Urothelium cell line (cell line): ENCODE results near the gene DNAH8.

Experiments used
- DNase-seq: peaks from one replicate; pipeline ENCODE4 v3.0.0; 2011; ENCODE audit warnings: low spot score, mixed read lengths
- FAIRE-seq: peaks from 2 replicates; lab custom pipeline; 2011; peaks lifted over from hg19 to GRCh38; lab: Jason Lieb, UNC

The DNAH8 gene

DNA sequence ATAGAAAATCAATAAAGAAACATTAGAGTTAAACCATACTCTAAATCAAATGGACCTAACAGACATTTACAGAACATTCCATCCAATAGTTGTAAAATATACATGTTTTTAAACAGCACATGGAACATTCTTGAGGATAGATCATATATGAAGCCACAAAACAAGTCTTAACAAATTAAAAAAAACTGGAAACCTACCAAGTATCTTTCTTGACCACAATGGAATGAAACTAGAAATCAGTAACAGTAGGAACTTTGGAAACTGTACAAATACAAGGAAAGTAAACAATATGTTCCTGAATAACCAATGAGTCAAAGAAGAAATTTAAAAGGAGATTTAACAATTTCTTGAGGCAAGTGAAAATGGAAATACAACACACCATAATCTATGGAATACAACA is 242.3 kb downstream of the DNAH8 start:
- DNase-seq, result no peak
- FAIRE-seq, result no peak

DNA sequence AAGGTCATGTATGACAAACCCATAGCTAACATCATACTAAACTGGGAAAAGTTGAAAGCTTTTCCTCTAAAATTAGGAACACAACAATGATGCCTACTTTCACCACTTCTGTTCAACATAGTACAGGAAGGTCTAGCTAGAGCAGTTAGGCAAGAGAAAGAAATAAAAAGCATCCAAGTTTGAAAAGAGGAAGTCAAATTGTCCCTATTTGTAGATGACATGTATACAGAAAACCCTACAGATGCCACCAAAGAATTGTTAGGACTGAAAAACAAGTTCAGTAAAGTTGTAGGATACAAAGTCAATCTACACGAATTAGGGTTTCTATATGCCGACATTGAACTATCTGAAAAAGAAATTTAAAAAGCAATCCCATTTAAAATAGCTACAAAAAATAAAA is 244.0 kb downstream of the DNAH8 start:
- no peak for FAIRE-seq
- DNase-seq, result no peak

DNA sequence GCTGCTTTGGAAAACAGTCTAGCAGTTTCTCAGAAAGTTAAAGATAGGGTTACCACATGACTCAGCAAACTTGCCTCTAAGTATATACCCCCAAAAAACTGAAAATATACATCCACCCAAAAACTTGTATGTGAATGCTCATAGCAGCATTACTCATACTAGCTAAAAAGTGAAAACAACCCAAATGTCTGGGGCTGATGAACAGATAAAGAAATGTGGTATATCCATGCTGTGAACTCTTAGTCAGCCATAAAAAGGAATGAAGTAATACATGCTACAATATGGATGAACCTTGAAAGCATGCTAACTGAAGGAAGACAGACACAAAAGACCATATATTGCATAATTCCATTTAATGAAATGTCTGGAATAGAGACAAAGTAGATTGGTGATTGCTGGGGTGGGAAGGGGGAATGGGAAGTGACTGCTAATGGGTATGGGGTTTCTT is 253.6 kb downstream of the DNAH8 start:
- FAIRE-seq, result no peak
- no peak for DNase-seq

DNA sequence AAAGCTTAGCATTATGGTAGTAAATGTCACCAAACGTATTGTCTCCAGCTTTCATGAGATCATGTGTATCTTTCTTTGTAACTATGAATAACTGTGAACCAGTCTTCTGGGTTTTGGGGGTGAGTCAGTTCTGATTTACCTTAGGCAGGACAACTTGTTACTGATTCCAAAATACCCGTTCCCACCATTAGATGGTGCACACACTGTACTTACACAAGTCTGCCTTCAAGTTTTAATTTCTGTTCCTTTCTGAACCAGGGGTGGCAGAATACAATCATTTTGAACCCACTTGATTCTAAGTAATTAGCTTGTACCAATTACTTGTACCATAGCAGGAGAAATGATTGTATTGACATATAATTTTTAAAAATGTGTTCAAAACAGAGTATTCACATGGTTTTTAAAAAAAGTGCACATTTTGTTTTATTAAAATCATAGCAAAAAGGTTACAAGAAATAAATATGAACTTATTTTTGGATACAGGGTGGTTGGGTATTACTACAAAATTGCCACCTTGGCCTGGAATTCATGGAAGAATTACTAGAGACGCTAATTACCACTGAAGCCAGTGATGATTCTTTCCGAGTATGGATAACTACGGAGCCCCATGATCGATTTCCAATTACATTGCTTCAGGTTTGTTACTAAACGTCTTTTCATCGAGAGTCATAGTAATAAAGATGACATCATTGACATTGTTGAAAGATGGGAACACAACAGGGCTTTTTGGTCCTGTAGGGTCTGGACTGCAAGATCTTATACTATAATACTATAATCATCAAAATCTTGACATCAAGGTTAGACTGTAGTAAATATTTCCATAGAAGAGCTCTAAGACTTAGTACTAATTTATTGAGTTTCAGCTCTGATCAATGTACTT is 258.3 kb downstream of the DNAH8 start:
- peak; percentile 55 for FAIRE-seq
- peak; percentile 68 for DNase-seq

DNA sequence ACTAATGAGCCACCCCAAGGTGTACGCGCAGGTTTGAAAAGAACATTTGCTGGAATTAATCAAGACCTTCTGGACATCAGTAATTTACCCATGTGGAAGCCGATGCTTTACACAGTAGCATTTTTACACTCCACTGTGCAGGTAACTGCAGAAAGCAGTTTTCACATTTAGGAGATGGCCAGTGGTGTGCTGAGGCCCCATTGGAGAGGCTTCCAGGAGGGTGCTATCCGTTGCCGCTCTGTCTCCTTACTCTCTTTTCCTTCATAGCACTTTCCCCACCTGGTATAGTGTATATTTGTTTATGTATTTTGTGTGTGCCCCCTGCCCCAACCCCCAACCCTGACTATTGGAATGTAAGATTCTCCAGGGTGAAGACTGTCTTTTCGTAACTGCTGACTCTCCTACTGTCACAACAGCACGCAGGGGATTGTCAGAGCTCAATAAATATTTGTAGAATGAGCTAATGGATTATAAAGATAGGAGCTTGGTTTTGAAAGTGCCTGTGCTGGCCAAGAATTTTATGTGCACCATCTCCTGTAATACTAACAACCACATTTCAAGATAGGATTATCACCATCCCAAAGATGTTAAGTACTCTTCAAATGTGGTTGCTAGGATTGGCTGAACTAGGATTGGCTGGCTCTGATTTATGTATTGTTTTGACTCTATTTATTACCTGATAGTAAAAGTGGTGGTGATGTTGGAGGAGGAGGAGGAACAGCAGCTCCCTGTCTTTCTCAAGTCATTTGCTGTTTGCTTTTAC is 259.5 kb downstream of the DNAH8 start:
- DNase-seq (peak; percentile 32), FAIRE-seq (no peak)

DNA sequence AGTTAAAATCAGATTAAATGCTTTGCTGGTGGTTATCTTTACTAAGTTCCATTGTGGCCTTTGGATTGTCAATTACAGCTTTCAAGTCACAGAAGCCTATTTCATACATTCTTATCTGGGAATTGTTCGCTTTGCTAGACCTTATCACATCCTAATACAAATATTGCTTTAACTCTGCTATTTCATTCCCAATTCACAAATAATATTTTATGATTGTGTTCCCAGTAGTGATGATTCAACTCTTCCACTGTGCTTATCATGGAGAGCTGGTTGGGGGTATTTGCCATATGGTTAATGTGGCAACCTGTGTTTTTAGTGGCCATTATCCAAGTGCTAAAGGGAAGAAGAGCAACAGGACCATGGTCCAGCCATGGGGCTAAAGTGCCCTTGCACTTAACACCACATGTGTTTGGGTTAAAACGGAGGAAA is 260.5 kb downstream of the DNAH8 start:
- no peak for FAIRE-seq
- no peak for DNase-seq

DNA sequence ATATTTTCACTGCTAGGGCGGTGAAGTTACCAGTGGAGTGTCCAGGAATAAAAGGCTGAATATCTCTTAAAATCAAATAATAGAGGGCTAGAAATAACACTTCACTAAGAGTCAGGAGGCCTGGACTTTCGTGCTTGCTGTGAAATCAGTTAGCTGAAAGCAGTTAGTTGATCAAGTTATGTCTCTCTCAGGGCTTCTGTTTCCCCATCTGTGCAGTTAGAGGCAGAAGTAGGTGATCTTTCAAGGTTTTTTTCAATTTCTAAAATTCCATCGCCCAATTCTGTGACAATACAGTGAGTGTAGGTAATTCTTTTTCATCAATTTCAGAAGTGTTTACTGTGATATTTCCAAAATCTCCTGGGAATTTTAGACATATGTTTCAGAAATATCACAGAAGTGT is 260.9 kb downstream of the DNAH8 start:
- no peak for DNase-seq
- FAIRE-seq, result no peak

DNA sequence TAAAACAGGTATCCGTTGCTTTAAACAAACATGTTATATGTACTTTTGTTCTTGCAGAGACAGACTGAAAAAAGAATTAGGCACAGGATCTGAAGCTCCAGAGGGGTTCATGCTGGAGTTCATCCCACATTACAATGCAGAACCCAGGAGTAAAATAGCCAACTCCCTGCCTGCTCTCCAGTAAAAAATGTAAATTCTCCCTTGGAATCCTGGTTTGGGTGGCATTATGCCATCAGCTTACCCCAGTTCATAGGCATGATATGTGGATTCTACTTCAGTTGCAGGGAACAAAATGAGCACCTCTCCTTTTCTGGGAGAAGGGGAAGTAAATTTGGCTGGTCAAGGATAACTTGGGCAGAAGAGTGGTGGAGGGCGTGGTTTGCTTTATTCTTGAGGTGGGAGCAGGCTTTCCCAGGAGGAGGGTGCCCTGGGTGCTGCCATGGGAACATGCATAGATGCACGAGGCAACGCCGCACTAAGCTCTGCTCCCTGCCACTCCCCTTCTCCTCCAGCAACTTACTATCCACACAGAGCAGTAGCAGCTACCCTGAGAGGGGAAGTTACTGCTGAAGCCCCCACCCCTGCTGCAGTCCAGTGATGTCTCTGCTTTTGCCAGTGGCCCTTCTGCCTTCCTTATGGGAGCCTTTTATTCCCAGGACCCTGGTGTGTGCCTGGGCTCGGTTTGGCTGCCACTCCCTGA is 261.8 kb downstream of the DNAH8 start:
- FAIRE-seq (no peak), DNase-seq (no peak)

DNA sequence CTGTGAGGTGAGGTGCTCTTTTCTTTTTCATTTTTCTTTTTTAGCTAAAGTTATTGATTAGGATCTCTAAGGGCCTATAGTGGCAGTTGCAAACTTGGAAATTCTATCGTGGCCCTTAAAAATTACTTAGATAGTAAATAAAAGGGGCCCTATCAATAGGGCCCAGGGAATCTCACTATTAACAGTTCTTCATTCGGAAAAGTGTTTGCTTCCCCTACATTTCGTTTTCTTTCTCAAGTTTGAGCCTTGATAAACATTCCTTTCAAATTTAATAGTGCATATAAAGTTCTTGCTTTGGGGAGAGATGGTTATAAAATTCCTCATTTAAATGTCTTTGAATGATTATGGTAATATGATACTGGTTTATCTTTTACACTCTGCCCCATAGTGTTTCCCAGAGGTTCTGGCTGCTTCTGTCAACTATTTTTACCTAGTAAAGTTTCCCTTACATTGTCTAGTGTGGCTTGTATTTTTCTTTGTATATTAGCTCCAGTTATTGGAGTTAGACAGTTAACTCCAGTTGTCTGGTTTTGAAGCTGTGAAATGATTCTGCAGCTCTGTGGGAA is 263.1 kb downstream of the DNAH8 start:
- FAIRE-seq (no peak), DNase-seq (no peak)

DNA sequence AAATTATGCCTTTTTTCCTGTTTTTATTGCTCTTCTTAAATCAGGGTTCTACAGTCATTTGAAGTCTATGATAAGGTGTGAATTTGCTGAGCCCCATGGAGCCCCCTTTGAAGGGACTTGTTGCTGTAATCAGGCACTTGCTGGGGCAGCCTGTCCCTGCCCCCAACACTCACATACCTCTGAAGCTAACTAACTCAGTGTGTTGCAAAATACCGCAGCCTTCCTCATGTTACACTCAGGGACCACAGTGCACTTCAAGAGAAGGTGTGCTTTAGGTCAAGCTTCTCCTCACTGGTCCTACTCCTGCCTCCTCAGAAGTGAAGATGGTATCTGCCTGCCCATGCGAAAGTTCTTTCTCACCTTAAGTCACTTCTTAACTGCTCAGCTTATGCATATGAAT is 267.4 kb downstream of the DNAH8 start:
- DNase-seq (no peak), FAIRE-seq (no peak)

DNA sequence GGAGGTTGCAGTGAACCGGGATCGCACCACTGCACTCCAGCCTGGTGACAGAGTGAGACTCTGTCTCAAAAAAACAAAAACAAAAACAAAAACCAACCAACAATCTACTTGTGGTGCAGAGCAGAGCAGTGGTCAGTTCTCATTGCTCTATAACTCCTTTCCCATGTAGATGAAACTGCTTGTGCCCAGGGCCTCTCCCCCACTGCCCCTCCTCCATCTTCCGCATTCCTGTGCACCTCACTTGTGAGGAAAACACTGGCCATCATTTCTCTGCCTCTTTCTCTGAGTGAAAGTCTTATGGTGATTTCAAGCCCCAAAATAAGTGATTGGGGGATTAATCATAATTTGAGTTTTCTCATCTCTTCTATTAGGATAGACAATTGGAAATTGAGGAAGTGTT is 269.6 kb downstream of the DNAH8 start:
- DNase-seq (no peak), FAIRE-seq (no peak)

DNA sequence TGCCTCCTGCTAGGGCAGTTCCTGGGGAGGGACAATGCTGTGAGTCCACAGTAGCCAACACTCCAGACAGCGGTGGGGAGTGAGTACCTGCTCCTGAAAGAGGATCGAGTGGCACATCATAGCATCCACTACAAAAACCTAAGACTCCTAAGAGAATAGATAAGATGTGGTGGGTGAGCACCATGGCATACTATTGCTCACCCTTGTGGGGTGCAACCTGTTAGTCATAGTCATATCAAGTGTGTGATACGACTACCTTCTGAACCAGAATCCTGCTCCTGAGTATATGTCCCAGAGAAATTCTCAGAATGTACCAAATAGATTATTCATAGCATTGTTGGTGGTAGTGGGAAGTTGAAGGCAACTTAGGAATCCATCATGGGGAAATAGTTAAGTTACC is 270.7 kb downstream of the DNAH8 start:
- FAIRE-seq (peak; percentile 13), DNase-seq (no peak)

DNA sequence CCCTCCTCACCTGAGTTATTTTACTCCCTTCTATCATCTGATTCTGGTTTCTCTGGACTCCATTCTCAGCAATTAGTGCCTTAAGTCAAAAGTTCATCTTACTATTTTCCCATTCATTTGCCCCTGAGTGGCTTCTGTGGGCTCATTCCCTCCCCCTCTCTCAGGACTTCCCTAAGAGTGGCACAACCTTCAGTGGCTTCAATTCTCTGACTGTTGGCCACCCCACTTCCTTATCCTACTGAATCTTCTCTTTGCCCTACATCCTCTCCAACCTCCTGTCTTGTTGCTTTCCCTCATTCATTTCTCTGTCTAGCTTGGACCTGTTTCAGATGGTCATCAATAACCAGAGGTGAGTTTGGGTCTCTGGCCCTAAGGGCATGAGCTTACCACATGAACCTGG is 272.4 kb downstream of the DNAH8 start:
- DNase-seq (no peak), FAIRE-seq (no peak)

DNA sequence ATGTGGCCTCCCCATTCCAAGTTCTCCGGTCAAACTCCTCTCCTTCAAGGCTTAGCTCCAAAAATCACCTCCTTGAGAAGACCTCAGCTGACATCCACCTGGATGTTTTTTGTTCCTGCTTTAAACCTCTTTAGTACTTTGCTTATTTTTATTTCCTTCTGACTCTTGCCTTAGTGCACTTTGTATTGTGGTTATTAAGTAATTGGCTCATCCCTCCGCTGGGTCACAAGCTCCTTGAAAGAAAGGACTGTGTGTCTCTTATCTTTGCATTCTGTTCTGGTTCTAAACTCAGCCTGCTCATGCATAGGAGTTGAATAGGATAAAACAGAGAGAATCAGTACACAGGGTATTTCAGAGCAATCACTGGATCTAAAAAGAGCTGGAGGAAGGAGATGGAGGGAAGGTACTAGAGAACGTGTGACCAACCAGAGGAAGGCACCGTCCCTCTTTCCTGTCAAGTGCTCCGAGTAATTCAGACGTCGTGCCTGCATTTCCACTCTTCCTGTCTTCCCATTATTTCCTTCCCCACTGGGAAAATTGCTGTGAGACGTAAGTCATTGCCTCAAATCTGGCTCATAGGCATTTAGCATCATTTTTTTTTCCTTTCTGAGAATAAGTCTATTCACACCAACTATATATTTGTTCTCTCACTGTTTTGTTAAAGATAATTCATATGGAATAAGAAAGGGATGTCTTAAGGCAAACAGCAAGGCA is 273.8 kb downstream of the DNAH8 start:
- no peak for FAIRE-seq
- no peak for DNase-seq

DNA sequence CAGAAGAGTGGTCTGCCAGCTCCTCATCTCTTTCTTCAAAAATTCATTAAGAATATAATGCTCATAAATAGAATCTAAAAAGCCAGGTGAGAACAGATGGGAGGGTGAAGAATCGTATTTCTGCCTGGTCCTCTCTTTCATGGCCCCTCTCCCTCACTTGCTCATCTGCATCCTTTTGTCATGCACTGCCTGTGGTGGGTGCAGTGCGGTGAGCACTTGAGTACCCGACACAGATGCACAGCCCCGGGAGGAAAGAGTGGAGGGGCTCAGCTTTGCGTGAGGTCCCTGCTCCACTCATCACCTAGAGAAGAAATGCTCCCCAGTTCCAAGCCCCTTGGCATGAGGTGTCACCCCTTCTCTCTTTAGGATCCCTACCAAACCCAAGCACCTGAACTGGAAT is 275.4 kb downstream of the DNAH8 start:
- DNase-seq, result no peak
- no peak for FAIRE-seq

DNA sequence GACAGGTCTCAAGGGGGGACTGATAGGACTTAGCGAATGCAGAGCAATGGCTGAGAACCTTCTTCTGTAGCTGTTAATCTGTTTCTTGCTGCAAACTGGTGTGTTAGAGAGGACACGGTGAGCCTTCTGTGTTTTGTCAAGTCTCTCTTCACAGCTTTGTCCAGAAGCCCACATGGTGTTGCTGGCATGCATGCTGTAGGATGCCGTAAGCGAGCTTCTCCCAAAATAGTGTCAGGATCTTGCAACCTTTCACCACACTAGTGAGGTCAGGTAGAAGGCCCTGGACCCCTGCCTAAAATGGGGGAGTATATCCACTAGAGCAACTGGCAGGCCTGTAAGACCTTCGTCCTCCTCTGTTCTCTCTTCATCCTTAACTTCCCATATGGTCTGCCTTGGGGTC is 281.6 kb downstream of the DNAH8 start:
- FAIRE-seq, result no peak
- no peak for DNase-seq

DNA sequence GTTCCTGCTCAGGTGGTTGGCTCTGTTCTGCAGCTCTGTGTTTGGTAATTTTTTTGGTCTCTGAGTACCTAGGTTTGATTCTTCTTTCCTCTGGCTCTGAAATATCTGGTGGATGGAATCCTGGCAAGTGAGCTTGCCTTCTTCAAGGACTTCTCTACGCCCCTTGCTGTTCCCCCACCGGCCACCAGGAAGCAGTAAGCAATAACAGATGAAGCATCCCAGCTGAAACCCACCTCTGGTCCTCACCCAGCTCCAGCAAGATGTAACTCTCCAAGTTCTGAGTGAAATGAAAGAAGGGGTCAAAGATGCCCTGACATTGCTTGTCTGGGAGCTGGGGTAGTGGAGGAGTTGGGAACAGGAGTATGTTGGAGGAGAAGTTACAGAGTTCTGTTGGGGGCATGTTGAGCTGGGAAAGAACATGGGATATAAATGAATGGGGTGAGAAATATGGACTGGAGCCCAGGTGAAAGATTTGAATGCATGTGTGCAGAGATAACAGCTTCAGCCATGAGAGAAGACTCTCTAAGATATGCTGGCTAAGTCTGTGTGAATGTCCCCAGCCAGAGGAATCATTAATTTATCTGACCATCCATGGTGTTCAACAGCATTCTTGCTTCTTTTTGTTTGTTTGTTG is 282.1 kb downstream of the DNAH8 start:
- peak; percentile 23 for DNase-seq
- no peak for FAIRE-seq

DNA sequence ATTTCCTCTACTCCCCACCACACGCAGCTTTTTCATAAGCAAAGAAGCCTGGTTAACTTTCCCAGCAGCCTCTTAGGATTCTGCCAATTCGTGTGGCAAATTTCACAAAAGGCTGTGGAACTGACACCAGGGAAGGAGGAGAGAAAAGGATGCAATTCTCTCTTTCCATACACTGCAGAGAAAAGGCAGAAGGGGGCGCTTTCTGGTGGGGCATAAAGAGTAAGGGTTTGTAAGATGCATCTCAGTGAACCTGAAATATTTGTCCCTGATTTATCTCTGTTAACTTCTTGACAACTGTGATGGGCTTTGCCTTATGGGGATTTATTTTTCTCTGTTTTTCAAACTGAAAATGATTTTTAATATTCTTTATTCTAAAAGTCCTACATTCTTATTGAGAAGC is 288.0 kb downstream of the DNAH8 start:
- FAIRE-seq (no peak), DNase-seq (peak; percentile 13)

DNA sequence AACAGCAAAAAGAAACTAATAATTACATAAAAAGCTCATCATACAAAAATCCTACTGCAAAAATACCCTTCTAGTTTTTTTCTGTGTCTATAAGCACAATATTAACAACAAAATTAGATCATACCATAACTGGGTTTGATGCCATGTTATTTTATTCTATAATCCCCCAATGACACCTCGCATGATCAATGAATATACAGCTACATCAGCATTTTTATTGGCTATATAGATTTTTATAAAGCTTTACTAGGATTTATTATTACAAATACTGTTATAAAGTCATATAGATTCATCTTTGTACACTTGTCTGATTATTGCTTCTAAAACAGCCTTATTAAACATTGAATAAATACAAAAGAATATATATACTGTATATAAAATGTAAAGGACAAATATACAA is 288.4 kb downstream of the DNAH8 start:
- DNase-seq (no peak), FAIRE-seq (no peak)

DNA sequence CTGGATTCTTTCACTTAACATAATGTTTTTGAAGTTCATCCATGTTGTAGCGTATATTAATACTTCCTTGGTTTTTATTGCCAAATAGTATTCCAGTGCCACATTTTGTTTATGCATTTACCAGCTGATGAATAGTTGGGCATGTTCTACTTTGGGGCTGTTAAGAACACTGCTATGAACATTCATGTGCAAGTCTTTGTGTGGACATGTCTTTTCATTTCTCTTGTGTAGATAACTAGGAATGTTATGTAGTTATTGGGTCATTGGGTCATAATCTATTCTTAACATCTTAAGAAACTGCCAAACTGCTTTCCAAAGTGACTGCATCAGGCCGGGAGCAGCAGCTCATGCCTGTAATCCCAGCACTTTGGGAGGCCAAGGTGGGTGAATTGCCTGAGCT is 289.7 kb downstream of the DNAH8 start:
- FAIRE-seq (no peak), DNase-seq (no peak)
